Upper lobe of right lung (tissue), 1 donor: ENCODE data around the gene STX12. TPM values are rescaled to one million over a fixed set of nuclear protein-coding genes. Genes with fewer than 3 reads are reported as not detected.
"Not testable (repeated sequence)": the region's sequence is repeated elsewhere in the genome, so short reads cannot be mapped to it uniquely, and the experiment has no call there.

Experiments used
- ATAC-seq: fragments of 200-7000 bp; cut with Tn5 transposase; one replicate; pipeline ENCODE4 v1.9.1; 2020; ENCODE audit warnings: mild to moderate bottlenecking, moderate library complexity
- DNase-seq: peaks from one replicate; pipeline ENCODE4 v3.0.0-alpha.2; 2020
- H3K27ac ChIP-seq: fragments of 200-600 bp; one replicate; pipeline ENCODE4 v1.8.0; 2022
- H3K27me3 ChIP-seq: fragments of 200-600 bp; one replicate; pipeline ENCODE4 v1.8.0; 2022; ENCODE audit warnings: mild to moderate bottlenecking
- H3K36me3 ChIP-seq: fragments of 200-600 bp; one replicate; pipeline ENCODE4 v1.8.0; 2022
- H3K4me1 ChIP-seq: fragments of 200-600 bp; one replicate; pipeline ENCODE4 v1.8.0; 2022
- H3K4me3 ChIP-seq: fragments of 200-600 bp; one replicate; pipeline ENCODE4 v1.8.0; 2022; ENCODE audit warnings: mild to moderate bottlenecking
- H3K9me3 ChIP-seq: fragments of 200-600 bp; one replicate; pipeline ENCODE4 v1.8.0; 2022
- intact Hi-C: fragments of 100-400 bp; cut with DNase I; formaldehyde crosslinking; loops from one replicate; pipeline ENCODE4 v1.11.0; 2022
- total RNA-seq: library from RNA; stranded (reverse); fragmentation: NEBNext Ultra II Directional; extraction: Animal tissue kit (Norgen Biotek cat#: 25700); gene quantifications from one replicate; pipeline ENCODE4 v1.2.1, GENCODE V29; 2021
- TF ChIP-seq, protein P1 (sequence below): fragments of 200-600 bp; IDR thresholded peaks from one replicate; pipeline ENCODE4 v1.8.0; 2022; ENCODE audit warnings: antibody characterized with exemption
- donor health status: DM: no; HTN: yes; CAD: no; lungs with severe emphysema.

Gene STX12
- total RNA-seq, 1 donor from 2014 or later: 95.6 TPM

DNA sequence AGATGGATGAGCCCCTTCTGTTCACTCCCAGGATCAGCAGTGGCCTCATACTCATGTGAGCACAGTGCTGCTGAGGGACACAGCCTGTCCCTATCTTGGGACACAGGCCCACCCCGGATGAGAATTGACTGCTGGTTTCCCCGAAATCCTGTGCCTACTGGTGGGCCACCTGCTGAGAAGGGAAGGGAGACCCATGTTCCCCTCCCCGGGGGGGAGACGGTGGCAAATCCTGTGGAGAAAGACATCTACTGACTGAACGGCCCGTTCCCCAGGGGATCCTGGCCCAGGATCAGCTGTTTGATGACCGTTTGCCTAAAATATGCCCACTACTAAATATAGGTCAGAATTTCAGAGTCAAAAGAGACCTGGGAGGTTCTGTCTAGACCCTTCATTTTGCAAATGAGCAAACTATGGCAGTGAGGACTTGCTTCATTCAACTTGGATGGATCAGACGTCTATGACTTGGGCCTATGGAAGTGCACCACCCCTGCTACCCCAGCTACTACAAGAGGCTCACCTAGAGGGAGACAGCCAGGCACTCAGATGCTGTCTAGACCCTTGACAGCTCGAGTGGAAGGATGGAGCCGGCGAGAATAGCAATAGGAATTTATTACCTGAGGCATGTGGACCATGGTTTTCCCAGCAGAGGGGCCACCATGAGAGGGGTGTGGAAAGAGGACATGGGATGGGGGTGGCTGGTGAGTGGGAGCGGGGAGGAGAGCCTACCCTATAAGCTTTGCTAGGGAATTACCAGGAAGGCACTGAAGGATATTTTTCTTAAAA, 83.7 kb downstream of the STX12 start:
- peak; percentile 27 for DNase-seq
- no peak for ATAC-seq
- Histone ChIP-seq H3K36me3 (peaks cover 1% of the 10 kb centered on the region), H3K27ac (no peak overlapping the region), H3K27me3 (no peaks in the 10 kb centered on the region), H3K4me1 (no peaks in the 10 kb centered on the region), H3K4me3 (no peak overlapping the region), H3K9me3 (no peaks in the 10 kb centered on the region)
- TF ChIP-seq, protein P1, sequence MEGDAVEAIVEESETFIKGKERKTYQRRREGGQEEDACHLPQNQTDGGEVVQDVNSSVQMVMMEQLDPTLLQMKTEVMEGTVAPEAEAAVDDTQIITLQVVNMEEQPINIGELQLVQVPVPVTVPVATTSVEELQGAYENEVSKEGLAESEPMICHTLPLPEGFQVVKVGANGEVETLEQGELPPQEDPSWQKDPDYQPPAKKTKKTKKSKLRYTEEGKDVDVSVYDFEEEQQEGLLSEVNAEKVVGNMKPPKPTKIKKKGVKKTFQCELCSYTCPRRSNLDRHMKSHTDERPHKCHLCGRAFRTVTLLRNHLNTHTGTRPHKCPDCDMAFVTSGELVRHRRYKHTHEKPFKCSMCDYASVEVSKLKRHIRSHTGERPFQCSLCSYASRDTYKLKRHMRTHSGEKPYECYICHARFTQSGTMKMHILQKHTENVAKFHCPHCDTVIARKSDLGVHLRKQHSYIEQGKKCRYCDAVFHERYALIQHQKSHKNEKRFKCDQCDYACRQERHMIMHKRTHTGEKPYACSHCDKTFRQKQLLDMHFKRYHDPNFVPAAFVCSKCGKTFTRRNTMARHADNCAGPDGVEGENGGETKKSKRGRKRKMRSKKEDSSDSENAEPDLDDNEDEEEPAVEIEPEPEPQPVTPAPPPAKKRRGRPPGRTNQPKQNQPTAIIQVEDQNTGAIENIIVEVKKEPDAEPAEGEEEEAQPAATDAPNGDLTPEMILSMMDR: no peak
- intact Hi-C loops: no loop called here

DNA sequence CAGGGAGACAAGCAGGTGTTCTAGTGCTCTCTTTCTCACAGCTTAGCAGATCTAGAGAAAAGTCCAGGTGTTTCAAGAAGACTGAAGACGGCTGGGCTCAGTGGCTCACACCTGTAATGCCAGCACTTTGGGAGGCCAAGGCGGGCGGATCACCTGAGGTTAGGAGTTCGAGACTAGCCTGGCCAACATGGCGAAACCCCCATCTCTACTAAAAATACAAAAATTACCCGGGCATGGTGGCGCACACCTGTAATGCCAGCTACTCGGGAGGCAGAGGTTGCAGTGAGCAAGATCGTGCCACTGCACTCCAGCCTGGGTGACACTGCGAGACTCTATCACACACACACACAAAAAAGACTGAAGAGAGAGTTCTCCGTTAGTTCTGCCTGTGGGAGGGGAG, 84.5 kb downstream of the STX12 start:
- H3K4me3 ChIP-seq, H3K27me3 ChIP-seq, H3K36me3 ChIP-seq, H3K4me1 ChIP-seq, ATAC-seq, H3K9me3 ChIP-seq, H3K27ac ChIP-seq, intact Hi-C loops: not testable (repeated sequence)
- peak; percentile 55 for DNase-seq

DNA sequence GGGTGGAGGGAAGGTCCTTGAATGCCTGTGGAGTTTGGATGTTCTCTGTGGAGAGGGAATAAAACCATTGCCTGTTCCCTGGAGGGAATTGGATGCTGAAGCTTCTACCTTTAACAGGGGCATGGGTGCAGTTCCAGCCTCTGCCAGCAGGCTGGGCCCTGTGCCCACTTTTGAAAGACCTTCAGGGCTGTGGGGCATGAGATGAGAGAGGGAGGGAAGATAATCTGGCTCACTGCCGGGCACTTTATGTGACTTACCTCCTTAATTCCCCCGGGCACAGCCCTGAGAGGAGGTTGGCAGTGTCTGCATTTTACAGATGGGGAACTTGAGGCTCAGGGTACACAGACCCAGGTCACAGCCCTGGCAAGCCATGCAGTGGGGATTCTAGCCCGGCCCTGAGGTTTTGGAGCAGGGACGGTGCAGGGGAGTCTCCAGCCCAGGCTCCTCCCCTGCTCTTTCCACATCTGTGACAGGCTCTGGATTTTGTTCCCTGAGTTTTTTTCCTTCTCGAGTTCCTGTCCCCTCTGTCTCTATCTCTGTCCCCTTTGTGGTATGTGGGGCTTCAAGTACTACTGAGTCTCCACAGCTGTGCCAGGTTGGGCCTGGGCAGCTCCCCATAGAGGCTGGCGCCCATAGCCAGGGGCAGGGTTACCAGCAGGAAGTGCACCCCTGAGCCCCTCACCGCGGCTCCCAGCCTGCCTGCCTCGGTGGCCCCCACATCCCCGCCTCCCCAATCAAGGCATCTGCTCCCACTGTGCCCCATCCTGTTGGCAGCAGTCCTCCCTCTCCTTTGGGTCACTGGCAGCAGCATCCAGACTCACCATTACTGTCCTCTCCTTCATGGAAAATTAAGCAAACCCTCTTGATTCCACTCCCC, 85.3 kb downstream of the STX12 start:
- H3K27ac ChIP-seq: peak overlapping the region; percentile 37
- no peak overlapping the region for H3K4me3 ChIP-seq
- TF ChIP-seq, protein P1: peak; percentile 98

DNA sequence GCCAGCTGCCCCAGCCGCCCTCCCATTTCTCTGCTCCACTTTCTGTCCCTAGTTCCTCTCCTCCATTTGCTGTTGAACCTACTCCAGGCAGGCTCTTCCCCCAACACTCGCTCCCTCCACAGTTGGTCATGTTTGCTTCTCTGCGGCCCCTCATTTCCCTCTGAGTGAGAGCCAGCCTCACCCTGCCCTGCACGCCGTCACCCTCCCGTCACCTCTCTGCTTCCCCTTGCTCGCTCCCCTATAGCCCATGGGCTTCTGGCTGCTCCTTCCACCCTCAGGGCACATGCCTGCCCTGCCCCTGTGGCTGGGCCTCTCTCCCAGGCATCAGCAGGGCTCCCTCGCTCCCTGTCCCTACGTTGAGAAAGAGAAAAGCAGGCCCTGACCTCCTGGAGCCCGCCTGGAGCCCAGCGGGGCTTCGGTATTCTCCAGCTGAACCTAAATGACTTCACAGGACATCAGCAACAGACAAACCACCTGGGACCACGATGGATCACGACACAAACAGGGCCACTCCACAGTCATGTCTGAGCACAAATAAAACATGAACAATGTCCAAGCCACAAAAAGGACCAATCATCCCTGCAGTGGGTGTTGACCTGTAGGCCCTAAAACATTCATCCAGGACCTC, 86.0 kb downstream of the STX12 start:
- peak; percentile 51 for DNase-seq
- Histone ChIP-seq H3K27me3 (no peaks in the 10 kb centered on the region), H3K4me3 (no peak overlapping the region), H3K36me3 (no peaks in the 10 kb centered on the region), H3K4me1 (no peaks in the 10 kb centered on the region), H3K9me3 (no peaks in the 10 kb centered on the region), H3K27ac (peak overlapping the region; percentile 37)
- ATAC-seq: peak; percentile 2
- intact Hi-C loops: no loop called here
- TF ChIP-seq, protein P1: no peak

More for the DNA sequence above, 85.3 kb downstream of the STX12 start:
- no peaks in the 10 kb centered on the region for H3K36me3 ChIP-seq
- H3K27me3 ChIP-seq: no peaks in the 10 kb centered on the region
- H3K4me1 ChIP-seq: no peaks in the 10 kb centered on the region
- H3K9me3 ChIP-seq: no peaks in the 10 kb centered on the region
- DNase-seq (peak; percentile 92), ATAC-seq (peak; percentile 94)
- intact Hi-C loops: no loop called here

DNA sequence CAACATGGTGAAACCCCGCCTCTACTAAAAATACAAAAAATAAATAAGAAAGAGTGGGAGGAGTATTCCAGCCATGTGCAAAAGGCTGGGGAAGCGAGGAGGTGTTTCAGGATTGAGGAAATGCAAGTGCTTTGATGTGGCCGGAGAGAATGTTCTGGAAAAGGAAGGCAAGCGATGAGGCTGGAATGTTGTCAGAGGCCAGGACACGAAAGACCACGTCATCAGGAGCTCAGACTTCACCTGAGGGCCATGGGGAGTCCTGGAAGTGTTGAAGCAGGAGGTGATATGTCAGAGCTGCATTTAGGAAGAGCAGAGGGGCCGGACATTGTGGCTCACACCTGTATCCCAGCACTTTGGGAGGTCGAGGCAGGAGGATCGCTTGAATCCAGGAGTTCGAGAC, 88.4 kb downstream of the STX12 start:
- ATAC-seq (no peak), DNase-seq (peak; percentile 13)
- TF ChIP-seq, protein P1: no peak
- Histone ChIP-seq H3K36me3 (no peaks in the 10 kb centered on the region), H3K4me1 (peaks cover 3% of the 10 kb centered on the region), H3K27me3 (no peaks in the 10 kb centered on the region), H3K9me3 (no peaks in the 10 kb centered on the region), H3K4me3 (no peak overlapping the region), H3K27ac (no peak overlapping the region)
- intact Hi-C loops: loop anchor here (10.0 kb wide), 1 partner anchor 113 kb away; no protein-coding TSS in a partner anchor
